PC-3 (cell line): ENCODE data around the gene NLGN1. TPM values are rescaled to one million over a fixed set of nuclear protein-coding genes. Genes with fewer than 3 reads are reported as not detected.
A peak's percentile ranks its signal among the peaks of the same experiment; 100 is the strongest.

ENCODE experiments used
- ATAC-seq: fragments of 200-7000 bp; cut with Tn5 transposase; 2 replicates; pipeline ENCODE4 v1.9.1; 2020; ENCODE audit warnings: mild to moderate bottlenecking, moderate library complexity
- BruUV-seq: library from RNA; stranded (reverse); fragments of 400-500 nt; replicated peaks from 2 replicates; lab custom pipeline; 2021; lab: Mats Ljungman, UMichigan
- CTCF ChIA-PET: fragments of 300-600 bp; sonication (Branson Sonifier 250); formaldehyde crosslinking; loops from one replicate; lab custom pipeline; 2022; ENCODE audit warnings: antibody characterized with exemption; lab: Charles Lee
- POLR2A ChIA-PET: fragments of 300-600 bp; sonication (Branson Sonifier 250); formaldehyde crosslinking; loops from one replicate; lab custom pipeline; 2022; ENCODE audit warnings: antibody characterized with exemption; ENCODE audit not compliant: unreplicated experiment; lab: Charles Lee
- DNase-seq: peaks from one replicate; pipeline ENCODE4 v3.0.0-alpha.2; 2015
- H2AFZ ChIP-seq: fragments of 300-600 bp; sonication (generic); 2 replicates; pipeline ENCODE4 v1.6.0; 2016; ENCODE audit warnings: antibody characterized with exemption, low read length
- H3F3A ChIP-seq: fragments of 300-600 bp; sonication (generic); one replicate; pipeline ENCODE4 v1.6.0; 2017; ENCODE audit warnings: antibody characterized with exemption, low read length, control low read depth, mild to moderate bottlenecking; ENCODE audit not compliant: unreplicated experiment
- H3K27ac ChIP-seq: fragments of 300-600 bp; sonication (generic); 2 replicates; pipeline ENCODE4 v1.5.1; 2016; ENCODE audit warnings: mild to moderate bottlenecking, low read length
- H3K27me3 ChIP-seq: fragments of 300-600 bp; sonication (generic); 2 replicates; pipeline ENCODE4 v1.6.1; 2016; ENCODE audit warnings: low read length, mixed read lengths
- H3K36me3 ChIP-seq: fragments of 300-600 bp; sonication (generic); 2 replicates; pipeline ENCODE4 v1.6.1; 2016; ENCODE audit warnings: low read depth, mixed run types, low read length, mixed read lengths
- H3K4me1 ChIP-seq: fragments of 300-600 bp; sonication (generic); 2 replicates; pipeline ENCODE4 v1.5.1; 2016; ENCODE audit warnings: low read length; ENCODE audit not compliant: insufficient read depth
- H3K4me2 ChIP-seq: fragments of 300-600 bp; sonication (generic); 2 replicates; pipeline ENCODE4 v1.6.0; 2016; ENCODE audit warnings: low read length
- H3K4me3 ChIP-seq: fragments of 300-600 bp; sonication (generic); 2 replicates; pipeline ENCODE4 v1.5.1; 2016; ENCODE audit warnings: mild to moderate bottlenecking, low read length, mixed read lengths
- H3K79me2 ChIP-seq: fragments of 300-600 bp; sonication (generic); 2 replicates; pipeline ENCODE4 v1.6.1; 2017; ENCODE audit warnings: low read length, mixed read lengths
- H3K9ac ChIP-seq: fragments of 300-600 bp; sonication (generic); 2 replicates; pipeline ENCODE4 v1.6.0; 2016; ENCODE audit warnings: mild to moderate bottlenecking, low read length
- H3K9me2 ChIP-seq: fragments of 300-600 bp; sonication (generic); replicated peaks from 2 replicates; pipeline ENCODE4 v1.6.1; 2016; ENCODE audit warnings: mixed run types, low read length, mixed read lengths
- H3K9me3 ChIP-seq: fragments of 300-600 bp; sonication (generic); 2 replicates; pipeline ENCODE4 v1.6.1; 2016; ENCODE audit warnings: low read length, mixed read lengths
- H4K20me1 ChIP-seq: fragments of 300-600 bp; sonication (generic); 2 replicates; pipeline ENCODE4 v1.6.1; 2016; ENCODE audit warnings: low read length, mixed read lengths
- CTCF ChIP-seq: fragments of 300-600 bp; sonication (generic); conservative IDR thresholded peaks from 2 replicates; pipeline ENCODE4 v1.5.1; 2017; ENCODE audit warnings: antibody characterized with exemption, low read depth, mild to moderate bottlenecking, low read length
- EZH2 ChIP-seq: fragments of 300-600 bp; sonication (generic); IDR thresholded peaks from one replicate; pipeline ENCODE4 v1.6.1; 2017; ENCODE audit warnings: antibody characterized with exemption, mild to moderate bottlenecking, low read length; ENCODE audit not compliant: unreplicated experiment
- EZH2phosphoT487 ChIP-seq: fragments of 300-600 bp; sonication (generic); IDR thresholded peaks from 2 replicates; pipeline ENCODE4 v1.6.1; 2018; ENCODE audit warnings: mild to moderate bottlenecking, antibody characterized with exemption, low read length, borderline replicate concordance
- intact Hi-C: fragments of 100-400 bp; cut with micrococcal nuclease; formaldehyde crosslinking; loops from 2 replicates; pipeline ENCODE4 v1.9.0; 2023
- total RNA-seq: library from RNA; depleted of rRNA; stranded (reverse); fragments of >200 nt; gene quantifications from 2 replicates; pipeline ENCODE4 v1.2.3, GENCODE V29; 2014

NLGN1 gene
- total RNA-seq, 1 experiment from 2014 or later = 0.77 TPM

GRCh38 chr3:173893835-173894234 lies 496.3 kb downstream of the NLGN1 start:
- peak overlapping the region; percentile 90 for H3K27ac ChIP-seq
- H3K9me2 ChIP-seq = no peaks in the 10 kb centered on the region
- no peak overlapping the region for H3K9ac ChIP-seq
- H3K4me1 ChIP-seq = peaks cover 41% of the 10 kb centered on the region
- H3K4me3 ChIP-seq = no peak overlapping the region
- H3K27me3 ChIP-seq = no peaks in the 10 kb centered on the region
- no peaks in the 10 kb centered on the region for H4K20me1 ChIP-seq
- no peaks in the 10 kb centered on the region for H3K36me3 ChIP-seq
- no peaks in the 10 kb centered on the region for H3K9me3 ChIP-seq
- DNase-seq (no peak), ATAC-seq (no peak)
- H3F3A ChIP-seq = peaks cover 5% of the 10 kb centered on the region
- TF ChIP-seq EZH2phosphoT487 = no peak
- no peak for TF ChIP-seq CTCF
- no peak for TF ChIP-seq EZH2
- H3K4me2 ChIP-seq = peak overlapping the region; percentile 5; the same call in 1 of the 2 replicates
- no peaks in the 10 kb centered on the region for H3K79me2 ChIP-seq
- CTCF ChIA-PET = no interaction called here
- POLR2A ChIA-PET = no interaction called here
- no TSS peak for BruUV-seq
- intact Hi-C loops = no loop called here
- no peak overlapping the region for H2AFZ ChIP-seq

- H3K79me2 ChIP-seq = no peaks in the 10 kb centered on the region
- ChIA-PET CTCF (no interaction called here), POLR2A (no interaction called here)
- H3K4me2 ChIP-seq = no peak overlapping the region
- H4K20me1 ChIP-seq = no peaks in the 10 kb centered on the region
- no TSS peak for BruUV-seq
- intact Hi-C loops = no loop called here
- no peaks in the 10 kb centered on the region for H3K9me3 ChIP-seq
- H3K4me1 ChIP-seq = peaks cover 20% of the 10 kb centered on the region
- H3K9me2 ChIP-seq = no peaks in the 10 kb centered on the region
- H3K27me3 ChIP-seq = no peaks in the 10 kb centered on the region
- H3K9ac ChIP-seq = no peak overlapping the region
- DNase-seq = no peak
- H3K36me3 ChIP-seq = no peaks in the 10 kb centered on the region
- no peak overlapping the region for H3K4me3 ChIP-seq
- TF ChIP-seq EZH2 = no peak
- no peak for TF ChIP-seq CTCF
- no peak for TF ChIP-seq EZH2phosphoT487
- peaks cover 5% of the 10 kb centered on the region for H3F3A ChIP-seq
- H3K27ac ChIP-seq = no peak overlapping the region
- no peak for ATAC-seq
- no peak overlapping the region for H2AFZ ChIP-seq
Measured at GRCh38 chr3:173897631-173898030, 500.1 kb downstream of the NLGN1 start.

- H3K9me3 ChIP-seq = no peaks in the 10 kb centered on the region
- no peak for ATAC-seq
- CTCF ChIA-PET = no interaction called here
Measured at GRCh38 chr3:173901649-173902048, 504.1 kb downstream of the NLGN1 start.

More at GRCh38 chr3:173901649-173902048, 504.1 kb downstream of the NLGN1 start:
- H3K27ac ChIP-seq = no peak overlapping the region
- H3F3A ChIP-seq = no peaks in the 10 kb centered on the region
- no peak overlapping the region for H3K4me3 ChIP-seq
- no TSS peak for BruUV-seq
- H3K79me2 ChIP-seq = no peaks in the 10 kb centered on the region
- H3K36me3 ChIP-seq = no peaks in the 10 kb centered on the region
- intact Hi-C loops = no loop called here
- H3K27me3 ChIP-seq = no peaks in the 10 kb centered on the region
- TF ChIP-seq EZH2phosphoT487 (no peak), EZH2 (no peak), CTCF (no peak)
- no peak for DNase-seq
- H3K4me2 ChIP-seq = no peak overlapping the region
- no peaks in the 10 kb centered on the region for H3K9me2 ChIP-seq
- H4K20me1 ChIP-seq = no peaks in the 10 kb centered on the region
- H2AFZ ChIP-seq = no peak overlapping the region
- POLR2A ChIA-PET = interaction anchor here (0.6 kb wide), 1 partner anchor 12 kb away, joined by 3 read pairs; no protein-coding TSS in a partner anchor
- peaks cover 18% of the 10 kb centered on the region for H3K4me1 ChIP-seq
- no peak overlapping the region for H3K9ac ChIP-seq
